MM.1S (cell line): ENCODE results near the gene SGMS1.
"Not testable (repeated sequence)": the region's sequence is repeated elsewhere in the genome, so short reads cannot be mapped to it uniquely, and the experiment has no call there.

Experiments used
- CTCF ChIP-seq: fragments of 300-600 bp; sonication (generic); IDR thresholded peaks from 2 replicates; pipeline ENCODE4 v1.5.1; 2016; ENCODE audit warnings: antibody characterized with exemption, low read length, mixed read lengths
- EZH2phosphoT487 ChIP-seq: fragments of 300-600 bp; sonication (generic); IDR thresholded peaks from 2 replicates; pipeline ENCODE4 v1.6.1; 2018; ENCODE audit warnings: antibody characterized with exemption, low read length

DNA sequence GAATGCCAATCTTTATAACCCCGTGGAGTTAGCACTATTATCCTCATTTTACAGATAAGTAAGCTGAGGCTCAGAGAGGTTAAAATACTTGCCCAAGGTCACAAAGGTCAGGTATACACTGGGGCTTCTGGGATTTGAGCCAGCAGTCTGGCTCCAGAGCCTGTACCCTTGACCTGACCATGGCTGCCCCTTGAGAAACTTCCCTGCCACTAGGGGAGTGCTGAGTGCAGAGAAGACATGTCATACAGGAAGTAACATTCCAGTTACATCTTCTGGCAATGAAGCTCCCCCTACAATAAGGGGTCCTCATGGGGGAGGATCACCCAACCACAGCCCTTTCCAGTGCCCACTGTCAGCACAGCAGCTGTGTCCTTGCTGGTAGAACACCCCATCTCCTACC lies 43.6 kb upstream of the SGMS1 start:
- not testable (repeated sequence) for TF ChIP-seq CTCF, EZH2phosphoT487
